Thyroid gland (tissue), 4 donors: ENCODE measurements around the gene EIF2S2.

Source experiments
- CTCF ChIP-seq, 6 experiments: fragments of 200-600 bp in 3 of 6; fragments of 450-650 bp in 3 of 6; sonication (generic) in 3 of 6; IDR thresholded peaks; one replicate each; pipeline ENCODE4 v1.5.1; 2016 to 2019; ENCODE audit warnings: antibody characterized with exemption in 6 of 6, mild to moderate bottlenecking in 2 of 6, inconsistent platforms in 1 of 6, moderate library complexity in 1 of 6
- POLR2A ChIP-seq, 2 donors: fragments of 450-650 bp; IDR thresholded peaks; one replicate each; pipeline ENCODE4 v1.6.1; 2017; ENCODE audit warnings: antibody characterized with exemption in 2 of 2, mild to moderate bottlenecking in 2 of 2, moderate library complexity in 1 of 2

GRCh38 chr20:34085544-34086040 is 26.5 kb downstream of the EIF2S2 start:
- TF ChIP-seq CTCF (IDR thresholded peaks at IDR 0.05) (no peak), POLR2A (IDR thresholded peaks at IDR 0.05) (no peak)
